Measurements from ENCODE around the gene PARK7.

The PARK7 gene

GRCh38 chr1:7994827-7995226 is 33.3 kb downstream of the PARK7 start:
- Histone ChIP-seq H3K27ac (ENCODE audit: low read depth, low read length) (peak overlapping the region; percentile 31), H3K36me3 (ENCODE audit: insufficient read depth, low read length) (peaks cover 5% of the 10 kb centered on the region; the same call in 1 of the 2 replicates), H2AFZ (ENCODE audit: low read length, unreplicated experiment) (no peak overlapping the region), H3K27me3 (ENCODE audit: insufficient read depth, low read length) (no peaks in the 10 kb centered on the region), H3K4me1 (ENCODE audit: control insufficient read depth, insufficient read depth, low read length, unreplicated experiment) (peaks cover 11% of the 10 kb centered on the region), H3K79me2 (ENCODE audit: control insufficient read depth, insufficient read depth, low read length, unreplicated experiment) (no peaks in the 10 kb centered on the region), H3K4me3 (ENCODE audit: low read depth, low read length) (no peak overlapping the region)

- Histone ChIP-seq H3K4me3 (ENCODE audit: low read depth, low read length) (no peak overlapping the region), H3K4me1 (ENCODE audit: control insufficient read depth, insufficient read depth, low read length, unreplicated experiment) (peaks cover 11% of the 10 kb centered on the region), H3K36me3 (ENCODE audit: insufficient read depth, low read length) (0 out of 2 replicates have a peak, but pooled peaks cover 2% of the 10 kb centered on the region), H3K79me2 (ENCODE audit: control insufficient read depth, insufficient read depth, low read length, unreplicated experiment) (no peaks in the 10 kb centered on the region), H3K27me3 (ENCODE audit: insufficient read depth, low read length) (no peaks in the 10 kb centered on the region), H2AFZ (ENCODE audit: low read length, unreplicated experiment) (no peak overlapping the region), H3K27ac (ENCODE audit: low read depth, low read length) (no peak overlapping the region)
Observed at GRCh38 chr1:7995437-7995836, 33.9 kb downstream of the PARK7 start.

- Histone ChIP-seq H3K79me2 (ENCODE audit: control insufficient read depth, insufficient read depth, low read length, unreplicated experiment) (no peaks in the 10 kb centered on the region), H3K4me3 (ENCODE audit: low read depth, low read length) (no peak overlapping the region), H3K36me3 (ENCODE audit: insufficient read depth, low read length) (no peaks in the 10 kb centered on the region), H2AFZ (ENCODE audit: low read length, unreplicated experiment) (no peak overlapping the region), H3K27me3 (ENCODE audit: insufficient read depth, low read length) (no peaks in the 10 kb centered on the region), H3K27ac (ENCODE audit: low read depth, low read length) (peak overlapping the region; percentile 99; the same call in 1 of the 2 replicates), H3K4me1 (ENCODE audit: control insufficient read depth, insufficient read depth, low read length, unreplicated experiment) (peaks cover 39% of the 10 kb centered on the region)
Observed at GRCh38 chr1:8002329-8002910, 40.9 kb downstream of the PARK7 start.

- H3K79me2 ChIP-seq (ENCODE audit: control insufficient read depth, insufficient read depth, low read length, unreplicated experiment) = no peaks in the 10 kb centered on the region
- H2AFZ ChIP-seq (ENCODE audit: low read length, unreplicated experiment) = no peak overlapping the region
- peak overlapping the region; percentile 99 for H3K27ac ChIP-seq (ENCODE audit: low read depth, low read length)
- no peaks in the 10 kb centered on the region for H3K36me3 ChIP-seq (ENCODE audit: insufficient read depth, low read length)
- no peak overlapping the region for H3K4me3 ChIP-seq (ENCODE audit: low read depth, low read length)
- H3K4me1 ChIP-seq (ENCODE audit: control insufficient read depth, insufficient read depth, low read length, unreplicated experiment) = peaks cover 39% of the 10 kb centered on the region
- H3K27me3 ChIP-seq (ENCODE audit: insufficient read depth, low read length) = no peaks in the 10 kb centered on the region
Observed at GRCh38 chr1:8002921-8003320, 41.4 kb downstream of the PARK7 start.

GRCh38 chr1:8003438-8004112 is 42.1 kb downstream of the PARK7 start:
- Histone ChIP-seq H2AFZ (ENCODE audit: low read length, unreplicated experiment) (no peak overlapping the region), H3K79me2 (ENCODE audit: control insufficient read depth, insufficient read depth, low read length, unreplicated experiment) (no peaks in the 10 kb centered on the region), H3K27ac (ENCODE audit: low read depth, low read length) (peak overlapping the region; percentile 99), H3K27me3 (ENCODE audit: insufficient read depth, low read length) (no peaks in the 10 kb centered on the region), H3K4me1 (ENCODE audit: control insufficient read depth, insufficient read depth, low read length, unreplicated experiment) (peaks cover 39% of the 10 kb centered on the region), H3K36me3 (ENCODE audit: insufficient read depth, low read length) (no peaks in the 10 kb centered on the region), H3K4me3 (ENCODE audit: low read depth, low read length) (peak overlapping the region; percentile 52; the same call in 1 of the 2 replicates)

- peak overlapping the region; percentile 99 for H3K27ac ChIP-seq (ENCODE audit: low read depth, low read length)
- H3K36me3 ChIP-seq (ENCODE audit: insufficient read depth, low read length) = peaks cover 3% of the 10 kb centered on the region
- peaks cover 39% of the 10 kb centered on the region for H3K4me1 ChIP-seq (ENCODE audit: control insufficient read depth, insufficient read depth, low read length, unreplicated experiment)
- peak overlapping the region; percentile 52 for H3K4me3 ChIP-seq (ENCODE audit: low read depth, low read length)
- peak overlapping the region; percentile 56 for H2AFZ ChIP-seq (ENCODE audit: low read length, unreplicated experiment)
- no peaks in the 10 kb centered on the region for H3K79me2 ChIP-seq (ENCODE audit: control insufficient read depth, insufficient read depth, low read length, unreplicated experiment)
- no peaks in the 10 kb centered on the region for H3K27me3 ChIP-seq (ENCODE audit: insufficient read depth, low read length)
Observed at GRCh38 chr1:8004113-8004802, 42.7 kb downstream of the PARK7 start.

GRCh38 chr1:8004803-8005573 is 43.5 kb downstream of the PARK7 start:
- Histone ChIP-seq H2AFZ (ENCODE audit: low read length, unreplicated experiment) (peak overlapping the region; percentile 56), H3K27me3 (ENCODE audit: insufficient read depth, low read length) (no peaks in the 10 kb centered on the region), H3K4me1 (ENCODE audit: control insufficient read depth, insufficient read depth, low read length, unreplicated experiment) (peaks cover 39% of the 10 kb centered on the region), H3K27ac (ENCODE audit: low read depth, low read length) (peak overlapping the region; percentile 99), H3K4me3 (ENCODE audit: low read depth, low read length) (peak overlapping the region; percentile 52), H3K36me3 (ENCODE audit: insufficient read depth, low read length) (peaks cover 8% of the 10 kb centered on the region), H3K79me2 (ENCODE audit: control insufficient read depth, insufficient read depth, low read length, unreplicated experiment) (no peaks in the 10 kb centered on the region)

GRCh38 chr1:8006037-8006963 is 44.8 kb downstream of the PARK7 start:
- Histone ChIP-seq H2AFZ (ENCODE audit: low read length, unreplicated experiment) (no peak overlapping the region), H3K4me3 (ENCODE audit: low read depth, low read length) (no peak overlapping the region), H3K27ac (ENCODE audit: low read depth, low read length) (peak overlapping the region; percentile 99), H3K27me3 (ENCODE audit: insufficient read depth, low read length) (no peaks in the 10 kb centered on the region), H3K79me2 (ENCODE audit: control insufficient read depth, insufficient read depth, low read length, unreplicated experiment) (no peaks in the 10 kb centered on the region), H3K36me3 (ENCODE audit: insufficient read depth, low read length) (peaks cover 21% of the 10 kb centered on the region), H3K4me1 (ENCODE audit: control insufficient read depth, insufficient read depth, low read length, unreplicated experiment) (peaks cover 39% of the 10 kb centered on the region)

- Histone ChIP-seq H3K4me3 (ENCODE audit: low read depth, low read length) (no peak overlapping the region), H3K27me3 (ENCODE audit: insufficient read depth, low read length) (no peaks in the 10 kb centered on the region), H3K27ac (ENCODE audit: low read depth, low read length) (0 out of 2 replicates have a peak overlapping the region, but pooled peaks have one; percentile 2), H3K79me2 (ENCODE audit: control insufficient read depth, insufficient read depth, low read length, unreplicated experiment) (peaks cover 26% of the 10 kb centered on the region), H3K36me3 (ENCODE audit: insufficient read depth, low read length) (peaks cover 48% of the 10 kb centered on the region), H3K4me1 (ENCODE audit: control insufficient read depth, insufficient read depth, low read length, unreplicated experiment) (peaks cover 29% of the 10 kb centered on the region), H2AFZ (ENCODE audit: low read length, unreplicated experiment) (no peak overlapping the region)
Observed at GRCh38 chr1:8009043-8010002, 47.8 kb downstream of the PARK7 start.
